G401.6 (cell line): ENCODE data around the gene NR1H3.

Experiments used
- FAIRE-seq: peaks from 2 replicates; lab custom pipeline; 2012; peaks lifted over from hg19 to GRCh38; lab: Jason Lieb, UNC

The NR1H3 gene

DNA sequence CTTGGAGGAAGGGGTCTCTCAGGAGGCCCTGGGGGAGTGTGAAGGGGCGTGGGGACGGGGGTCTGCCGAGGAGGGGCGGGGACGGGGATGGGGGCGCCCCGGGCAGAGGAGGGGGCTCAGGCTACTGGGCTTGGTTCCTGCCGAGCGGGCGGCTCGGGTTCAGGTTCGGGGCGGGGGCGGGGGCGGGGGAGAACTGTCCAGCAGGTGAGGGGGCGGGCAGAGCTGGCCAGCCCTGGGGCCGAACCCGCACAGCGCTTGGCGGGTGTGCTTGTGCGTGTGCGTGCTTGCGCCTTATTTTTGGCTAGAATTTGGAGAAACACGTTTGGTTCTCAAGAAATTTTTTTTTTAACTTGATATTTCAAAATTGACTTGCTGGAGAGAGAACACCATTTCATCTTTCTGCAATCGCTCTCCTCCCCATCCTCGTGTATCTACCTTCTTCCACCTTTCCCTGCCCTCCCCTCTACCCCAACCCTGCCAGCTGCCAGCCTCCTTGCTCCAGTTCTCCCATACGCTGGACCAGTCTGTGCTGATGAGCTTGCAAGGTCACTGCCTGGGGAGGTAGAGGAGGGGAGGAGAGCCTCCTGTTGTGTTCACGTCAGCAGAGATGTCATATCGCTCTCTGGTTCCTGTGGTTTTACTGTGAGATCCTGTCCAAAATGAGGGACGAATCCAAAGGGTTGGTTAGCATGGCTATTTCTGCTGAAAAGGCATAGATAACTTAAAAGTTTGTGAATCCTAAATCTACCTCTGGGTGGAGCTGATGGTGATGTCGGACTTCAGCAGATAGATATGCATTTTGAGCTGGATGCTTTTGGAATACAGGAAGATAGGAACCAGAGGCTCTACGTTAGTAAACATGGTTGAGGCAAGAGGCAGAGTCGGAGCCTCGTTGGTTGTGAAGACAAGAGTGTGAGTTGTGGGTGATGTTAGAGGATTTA lies 12.8 kb downstream of the NR1H3 start:
- FAIRE-seq, result no peak

DNA sequence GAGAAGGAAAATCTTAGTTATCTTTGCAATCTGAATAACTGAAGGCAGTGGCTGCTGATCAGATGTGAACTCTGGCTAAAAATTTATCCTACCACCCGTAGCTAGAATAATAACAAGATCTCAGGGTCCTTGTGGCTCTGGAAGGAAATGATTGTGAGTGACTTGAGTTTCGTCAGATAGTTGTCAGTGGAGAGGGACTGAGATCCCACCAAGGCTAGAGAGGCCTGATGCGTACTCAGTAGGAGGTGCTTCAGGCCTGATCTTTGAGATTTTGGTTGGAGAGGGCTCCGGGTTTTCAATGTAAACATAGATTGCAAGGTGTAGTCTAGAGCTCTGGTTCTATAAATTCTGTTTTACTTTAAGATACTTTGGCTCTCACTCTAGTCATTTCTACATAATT lies 13.5 kb downstream of the NR1H3 start:
- FAIRE-seq, result no peak

DNA sequence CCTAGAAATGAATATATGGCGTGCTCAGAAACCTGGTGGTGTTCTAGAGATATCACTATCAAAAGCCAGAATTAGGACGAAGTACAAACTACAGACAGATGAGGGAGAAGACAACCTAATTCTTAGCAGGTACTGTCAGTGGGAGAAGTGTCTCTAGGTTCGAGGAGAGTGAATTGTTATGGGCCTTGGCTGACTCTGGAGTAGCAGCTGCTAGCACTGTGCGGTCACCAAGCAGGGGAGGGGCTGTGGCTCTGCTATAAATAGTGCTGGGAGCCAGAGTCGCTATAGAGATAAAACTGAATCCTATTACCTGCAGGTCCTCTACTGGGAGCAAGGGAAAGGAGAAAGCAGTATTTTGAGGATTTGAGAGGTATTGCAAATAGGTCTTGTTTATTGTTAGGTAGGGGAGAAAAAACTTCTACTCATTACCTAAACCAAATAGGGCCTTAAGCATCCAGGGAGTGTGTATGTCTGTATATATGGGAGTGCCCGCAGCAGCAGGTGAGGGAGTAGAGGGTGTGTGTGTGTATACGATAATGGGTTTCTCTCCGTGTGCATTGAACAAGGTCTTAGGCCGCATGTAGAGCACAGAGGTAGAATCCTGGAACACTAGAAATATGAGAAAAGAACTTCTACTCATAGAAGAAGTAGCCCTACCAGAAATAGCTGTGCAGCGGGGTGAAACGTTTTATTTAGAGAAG lies 14.3 kb downstream of the NR1H3 start:
- FAIRE-seq, result no peak

DNA sequence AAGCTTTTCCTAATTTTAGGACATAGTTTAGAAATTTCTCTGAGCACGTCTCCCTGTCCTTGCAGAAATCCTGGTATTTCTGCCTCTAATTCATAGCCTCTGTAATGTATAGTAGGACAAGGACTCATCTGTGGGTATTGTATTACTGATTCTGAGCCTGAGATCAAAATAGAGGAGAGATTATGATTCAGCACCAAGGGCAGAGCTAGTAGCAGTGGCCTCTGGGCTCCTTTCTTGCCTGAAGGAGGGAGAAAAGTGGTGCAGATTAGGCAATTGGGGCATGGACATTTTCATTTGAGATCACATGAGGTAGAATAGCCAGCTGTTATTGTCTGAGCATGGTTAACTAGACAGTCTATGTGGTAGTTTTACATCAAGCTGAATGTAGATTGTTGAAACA lies 14.9 kb downstream of the NR1H3 start:
- no peak for FAIRE-seq

DNA sequence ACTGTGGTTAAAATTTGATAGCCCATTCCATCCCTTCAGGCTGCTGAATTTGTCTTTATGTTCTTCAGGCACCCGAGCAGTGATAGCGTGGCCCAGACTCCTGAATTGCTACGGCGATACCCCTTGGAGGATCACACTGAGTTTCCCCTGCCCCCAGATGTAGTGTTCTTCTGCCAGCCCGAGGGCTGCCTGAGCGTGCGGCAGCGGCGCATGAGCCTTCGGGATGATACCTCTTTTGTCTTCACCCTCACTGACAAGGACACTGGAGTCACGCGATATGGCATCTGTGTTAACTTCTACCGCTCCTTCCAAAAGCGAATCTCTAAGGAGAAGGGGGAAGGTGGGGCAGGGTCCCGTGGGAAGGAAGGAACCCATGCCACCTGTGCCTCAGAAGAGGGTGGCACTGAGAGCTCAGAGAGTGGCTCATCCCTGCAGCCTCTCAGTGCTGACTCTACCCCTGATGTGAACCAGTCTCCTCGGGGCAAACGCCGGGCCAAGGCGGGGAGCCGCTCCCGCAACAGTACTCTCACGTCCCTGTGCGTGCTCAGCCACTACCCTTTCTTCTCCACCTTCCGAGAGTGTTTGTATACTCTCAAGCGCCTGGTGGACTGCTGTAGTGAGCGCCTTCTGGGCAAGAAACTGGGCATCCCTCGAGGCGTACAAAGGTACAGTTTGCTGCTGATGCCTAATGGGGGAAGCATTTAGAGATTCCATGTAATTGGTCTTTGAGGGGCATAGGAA lies 16.9 kb downstream of the NR1H3 start:
- FAIRE-seq, result no peak

DNA sequence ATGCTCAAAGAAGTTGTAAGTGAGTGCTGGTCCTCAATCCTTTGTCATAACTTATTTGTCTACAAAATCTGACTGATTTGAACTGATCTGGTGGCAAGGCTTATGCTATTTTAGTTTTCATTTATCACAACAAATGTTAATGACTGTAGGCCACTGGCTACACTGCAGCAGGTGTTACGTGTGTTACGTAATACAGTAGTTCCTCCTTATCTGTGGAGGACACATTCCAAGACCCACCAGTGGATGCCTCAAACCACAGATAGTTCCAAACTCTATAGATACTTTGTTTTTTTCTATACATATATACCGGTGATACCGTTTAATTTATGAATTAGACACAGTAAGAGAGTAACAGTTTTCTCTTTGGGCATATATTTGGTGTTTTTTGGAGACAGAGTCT lies 19.1 kb downstream of the NR1H3 start:
- no peak for FAIRE-seq

DNA sequence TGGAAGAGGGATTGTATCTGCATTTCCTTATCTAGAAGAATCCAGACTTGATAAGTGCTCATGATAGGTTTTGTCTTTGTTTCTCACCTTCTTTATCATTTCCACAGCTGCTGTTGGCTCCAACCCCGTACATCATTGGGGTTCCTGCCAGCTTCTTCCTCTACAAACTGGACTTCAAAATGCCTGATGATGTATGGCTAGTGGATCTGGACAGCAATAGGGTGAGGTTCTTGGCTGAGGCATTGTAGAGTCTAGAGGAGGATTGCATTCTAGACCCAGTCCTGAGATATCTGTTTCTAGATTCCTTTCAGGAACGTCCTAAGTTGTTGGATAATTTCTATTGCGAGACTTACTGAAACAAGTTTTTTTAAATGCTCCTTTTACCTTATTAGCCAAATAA lies 20.3 kb downstream of the NR1H3 start:
- FAIRE-seq, result no peak

DNA sequence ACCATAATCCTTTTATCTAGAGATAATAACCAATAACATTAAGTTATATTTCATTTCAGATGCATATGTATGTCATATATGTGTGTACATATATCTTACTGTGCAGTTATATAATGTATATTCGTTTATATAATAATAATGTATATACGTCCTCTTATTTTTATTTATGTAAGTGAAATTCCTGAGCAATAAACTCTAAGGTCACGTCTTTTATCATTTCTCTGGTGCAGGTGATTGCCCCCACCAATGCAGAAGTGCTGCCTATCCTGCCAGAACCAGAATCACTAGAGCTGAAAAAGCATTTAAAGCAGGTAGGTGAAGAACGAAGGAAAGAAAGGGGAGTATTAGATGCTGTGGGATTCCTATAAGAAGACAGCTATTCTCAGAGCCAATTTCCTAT lies 21.0 kb downstream of the NR1H3 start:
- no peak for FAIRE-seq

DNA sequence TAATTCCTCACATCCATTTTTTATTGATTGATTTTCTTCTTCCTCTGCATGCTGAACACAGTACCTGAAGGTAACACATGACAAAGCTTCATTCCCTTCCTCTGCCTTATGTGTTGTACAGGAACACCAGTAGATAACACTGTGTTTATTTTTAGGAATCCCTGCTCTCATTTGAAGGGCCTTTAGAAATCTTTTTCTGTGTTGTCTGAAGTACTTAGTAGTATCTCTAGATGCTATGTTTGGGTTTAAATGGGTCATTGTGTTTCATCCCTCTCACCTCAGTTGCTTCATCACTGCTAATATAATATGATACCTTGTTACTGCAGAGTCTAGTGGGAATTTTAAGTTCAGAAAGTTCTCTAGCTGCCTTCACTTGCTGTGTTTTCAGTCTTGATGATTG lies 22.3 kb downstream of the NR1H3 start:
- no peak for FAIRE-seq

DNA sequence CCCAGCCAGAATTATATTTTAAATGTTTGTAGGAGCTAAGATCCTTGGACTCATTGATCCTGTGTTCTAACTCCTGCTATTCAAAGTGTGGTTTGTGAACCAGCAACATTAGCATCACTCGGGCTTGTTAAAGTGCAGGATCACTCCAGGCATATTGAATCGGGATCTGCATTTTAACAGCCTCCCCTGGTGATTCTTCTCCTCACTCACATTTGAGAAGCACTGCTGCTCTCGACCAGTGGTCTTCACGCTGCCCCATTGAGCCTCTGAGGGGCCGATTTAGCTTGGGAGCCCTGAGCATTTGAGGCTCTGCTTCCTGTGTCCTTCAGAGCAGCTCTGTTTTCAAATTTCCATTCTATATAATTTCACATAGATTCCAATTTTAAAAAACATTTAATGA lies 23.1 kb downstream of the NR1H3 start:
- no peak for FAIRE-seq

DNA sequence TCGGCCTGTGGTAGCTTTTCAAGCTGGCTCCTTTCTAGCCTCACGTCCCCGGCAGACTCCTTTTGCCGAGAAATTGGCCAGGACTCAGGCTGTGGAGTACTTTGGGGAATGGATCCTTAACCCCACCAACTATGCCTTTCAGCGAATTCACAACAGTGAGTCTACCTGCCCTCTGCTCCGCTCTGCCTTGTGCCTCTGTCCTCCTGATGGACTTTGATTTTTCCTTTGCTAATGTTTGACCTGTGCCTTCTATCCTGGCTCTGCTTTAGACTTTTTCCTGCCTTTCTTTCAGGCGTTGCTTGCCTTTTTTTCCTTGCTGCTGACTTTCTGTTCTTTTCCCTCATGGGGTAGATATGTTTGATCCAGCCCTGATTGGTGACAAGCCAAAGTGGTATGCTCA lies 24.7 kb downstream of the NR1H3 start:
- FAIRE-seq, result no peak

DNA sequence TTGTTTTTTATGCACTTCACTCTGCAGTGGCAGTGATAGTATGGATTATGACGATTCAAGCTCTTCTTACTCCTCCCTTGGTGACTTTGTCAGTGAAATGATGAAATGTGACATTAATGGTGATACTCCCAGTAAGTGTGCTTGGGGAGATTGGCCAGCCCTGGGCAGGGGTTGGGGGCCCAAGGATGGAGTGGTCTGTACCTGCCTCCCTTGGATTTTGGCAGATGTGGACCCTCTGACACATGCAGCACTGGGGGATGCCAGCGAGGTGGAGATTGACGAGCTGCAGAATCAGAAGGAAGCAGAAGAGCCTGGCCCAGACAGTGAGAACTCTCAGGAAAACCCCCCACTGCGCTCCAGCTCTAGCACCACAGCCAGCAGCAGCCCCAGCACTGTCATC lies 26.4 kb downstream of the NR1H3 start:
- no peak for FAIRE-seq

DNA sequence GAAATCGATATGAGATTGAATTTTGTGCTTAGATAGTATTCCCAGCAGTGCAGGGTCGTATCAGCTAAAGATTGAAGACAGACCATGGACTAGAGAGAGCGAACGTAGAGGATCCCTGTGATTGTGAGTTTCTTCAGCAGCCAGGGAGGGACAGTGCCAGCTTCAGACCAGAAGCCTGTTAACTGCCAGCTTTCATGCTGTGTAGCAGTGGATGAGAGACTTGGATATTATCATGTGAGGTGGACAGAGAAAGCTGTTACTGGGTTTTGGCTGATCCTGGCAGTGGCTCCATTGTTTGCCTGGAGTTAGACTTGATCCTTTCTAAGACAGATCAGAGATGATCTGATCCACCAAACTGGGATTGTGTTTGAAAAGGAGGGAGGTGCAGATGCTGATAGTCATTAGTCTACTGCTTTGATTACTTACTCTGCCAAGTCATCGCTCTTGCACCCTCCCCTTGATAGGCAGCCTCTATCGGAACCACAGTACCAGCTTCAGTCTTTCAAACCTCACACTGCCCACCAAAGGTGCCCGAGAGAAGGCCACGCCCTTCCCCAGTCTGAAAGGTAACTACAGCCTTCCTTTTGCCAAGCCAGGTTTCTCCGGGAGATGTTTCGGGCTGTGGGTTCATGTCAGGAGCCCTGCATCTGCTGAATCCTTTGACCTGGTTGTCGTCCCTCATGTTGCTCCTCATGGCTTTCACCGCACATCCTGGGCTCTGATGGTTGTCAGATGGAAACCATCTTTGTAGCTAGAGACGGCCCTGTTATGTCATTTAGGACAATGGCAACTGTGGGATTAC lies 28.4 kb downstream of the NR1H3 start:
- no peak for FAIRE-seq

DNA sequence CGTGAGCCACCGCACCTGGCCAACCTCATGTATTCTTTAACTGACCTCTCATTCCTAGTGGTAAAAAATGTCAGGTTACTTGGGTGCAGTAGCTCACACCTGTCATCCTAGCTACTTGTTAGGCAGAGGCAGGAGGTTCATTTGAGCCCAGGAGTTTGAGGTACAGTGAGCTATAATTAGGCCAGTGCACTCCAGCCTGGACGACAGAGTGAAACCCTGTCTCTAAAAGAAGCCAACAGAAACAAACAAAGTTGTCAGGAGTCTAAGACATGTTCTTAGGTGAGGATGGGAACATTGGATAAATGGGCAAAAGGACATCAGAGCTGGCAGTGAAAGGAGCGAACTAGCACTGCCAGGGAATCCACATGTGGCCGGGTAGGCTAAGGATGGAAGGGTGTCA lies 30.3 kb downstream of the NR1H3 start:
- no peak for FAIRE-seq

DNA sequence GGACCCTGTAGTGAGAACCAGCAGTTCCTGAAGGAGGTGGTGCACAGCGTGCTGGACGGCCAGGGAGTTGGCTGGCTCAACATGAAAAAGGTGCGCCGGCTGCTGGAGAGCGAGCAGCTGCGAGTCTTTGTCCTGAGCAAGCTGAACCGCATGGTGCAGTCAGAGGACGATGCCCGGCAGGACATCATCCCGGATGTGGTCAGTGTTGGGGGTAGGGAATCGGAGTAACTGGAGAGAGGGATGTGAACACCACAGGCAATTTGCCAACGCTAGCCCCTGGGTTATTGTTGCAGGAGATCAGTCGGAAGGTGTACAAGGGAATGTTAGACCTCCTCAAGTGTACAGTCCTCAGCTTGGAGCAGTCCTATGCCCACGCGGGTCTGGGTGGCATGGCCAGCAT lies 32.1 kb downstream of the NR1H3 start:
- no peak for FAIRE-seq

DNA sequence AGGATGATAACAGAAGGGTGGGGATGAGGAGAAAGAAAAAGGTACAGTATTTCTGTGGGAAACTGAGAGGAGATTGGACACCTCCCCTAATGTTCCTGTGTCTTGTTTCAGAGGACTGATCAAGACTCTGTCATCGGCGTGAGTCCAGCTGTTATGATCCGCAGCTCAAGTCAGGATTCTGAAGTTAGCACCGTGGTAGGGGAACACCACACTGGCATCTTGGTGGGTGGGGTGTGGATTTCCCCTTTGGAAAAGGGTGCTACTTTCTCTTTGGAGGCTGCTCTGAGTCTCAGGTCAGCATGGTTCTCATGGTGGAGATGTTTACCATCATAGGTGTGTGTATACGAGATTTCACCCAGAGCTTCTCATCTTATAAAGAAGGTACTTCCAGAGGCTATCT lies 37.6 kb downstream of the NR1H3 start:
- no peak for FAIRE-seq

DNA sequence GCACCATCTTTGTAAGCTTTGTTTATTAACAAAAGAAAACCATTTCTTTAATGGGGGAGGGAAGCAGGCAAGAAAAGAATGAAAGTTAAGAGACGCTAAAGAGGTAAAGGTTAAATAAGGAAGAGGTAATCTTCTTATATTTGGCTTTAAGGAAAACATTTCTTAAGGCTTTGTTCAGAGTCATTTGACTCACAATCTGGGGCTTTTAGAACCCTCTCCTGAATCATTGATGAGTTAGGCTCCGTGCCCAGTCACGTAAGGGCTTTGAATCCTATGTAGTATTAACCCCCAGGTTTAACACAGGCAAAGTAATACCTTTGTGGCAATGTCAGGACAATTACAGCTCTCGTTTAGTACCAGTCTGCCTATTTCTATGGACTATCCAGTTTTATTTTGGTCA lies 38.2 kb downstream of the NR1H3 start:
- FAIRE-seq, result no peak

DNA sequence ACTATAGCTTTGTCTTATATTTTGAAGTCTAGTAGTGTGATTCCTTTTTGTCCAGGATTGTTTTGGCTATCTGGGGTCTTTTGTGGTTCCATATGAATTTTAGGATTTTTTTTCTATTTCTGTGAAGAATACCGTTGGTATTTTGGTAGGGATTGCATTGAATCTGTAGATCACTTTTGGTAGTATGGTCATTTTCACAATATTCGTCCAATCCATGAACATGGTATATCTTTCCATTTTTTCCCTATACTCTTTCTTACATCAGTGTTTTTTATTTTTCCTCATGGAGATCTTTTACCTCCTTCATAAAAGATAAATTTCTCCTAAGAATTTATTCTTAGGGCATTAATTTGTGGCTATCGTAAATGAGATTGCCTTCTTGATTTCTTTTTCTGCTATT lies 41.3 kb downstream of the NR1H3 start:
- FAIRE-seq, result no peak

DNA sequence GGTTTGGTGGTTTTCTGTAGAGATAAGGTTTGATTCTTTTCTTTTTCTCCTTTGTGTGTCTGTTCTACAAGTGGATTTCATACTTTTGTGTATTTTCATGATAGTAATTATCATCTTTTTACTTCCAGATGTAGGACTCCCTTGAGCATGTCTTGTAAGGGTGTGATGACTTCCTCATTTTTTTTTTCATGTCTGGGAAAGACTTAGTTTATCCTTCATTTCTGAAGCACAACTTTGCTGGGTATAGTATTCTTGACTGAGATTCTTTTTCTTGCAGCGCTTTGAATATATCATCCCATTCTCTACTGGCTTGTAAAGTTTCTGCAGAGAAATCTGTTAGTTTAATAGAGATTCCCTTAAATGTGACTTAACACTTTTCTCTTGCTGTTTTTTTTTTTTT lies 45.1 kb downstream of the NR1H3 start:
- no peak for FAIRE-seq

DNA sequence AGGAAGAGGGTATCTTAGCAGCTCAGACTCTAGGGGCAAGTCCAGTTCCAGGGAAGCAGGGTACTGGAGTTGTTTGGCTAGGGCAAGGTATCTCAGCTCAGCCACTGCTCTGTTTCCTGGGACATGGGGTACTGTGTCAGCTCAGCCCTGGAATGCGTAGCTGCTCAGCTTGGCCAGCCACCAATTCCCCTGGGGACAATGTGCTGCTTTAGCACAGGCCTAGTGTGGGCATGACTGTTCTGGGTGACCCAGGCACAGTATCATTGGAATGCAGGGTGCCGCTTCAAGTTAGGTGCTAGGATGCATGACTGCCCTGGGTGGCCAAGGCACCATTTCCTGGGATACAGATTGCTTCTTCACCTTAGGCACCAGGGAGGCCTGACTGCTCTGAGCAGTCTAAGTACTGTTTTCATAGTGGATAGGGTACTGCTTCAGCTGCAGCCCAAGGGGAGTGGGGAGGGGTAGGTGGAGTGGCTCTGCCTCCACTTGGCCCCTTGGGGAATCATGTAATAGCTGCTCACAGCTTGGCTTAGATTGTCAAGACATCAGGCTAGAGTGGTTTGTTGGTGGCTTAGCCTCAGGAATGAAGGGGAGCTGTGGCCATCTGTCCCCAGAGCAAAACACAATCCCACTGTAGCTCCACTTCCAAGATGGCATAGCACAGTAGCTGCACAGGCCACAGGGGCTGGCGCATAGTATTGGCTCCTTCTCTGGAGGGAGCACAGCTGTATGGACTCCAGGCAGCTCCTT lies 48.1 kb downstream of the NR1H3 start:
- no peak for FAIRE-seq

DNA sequence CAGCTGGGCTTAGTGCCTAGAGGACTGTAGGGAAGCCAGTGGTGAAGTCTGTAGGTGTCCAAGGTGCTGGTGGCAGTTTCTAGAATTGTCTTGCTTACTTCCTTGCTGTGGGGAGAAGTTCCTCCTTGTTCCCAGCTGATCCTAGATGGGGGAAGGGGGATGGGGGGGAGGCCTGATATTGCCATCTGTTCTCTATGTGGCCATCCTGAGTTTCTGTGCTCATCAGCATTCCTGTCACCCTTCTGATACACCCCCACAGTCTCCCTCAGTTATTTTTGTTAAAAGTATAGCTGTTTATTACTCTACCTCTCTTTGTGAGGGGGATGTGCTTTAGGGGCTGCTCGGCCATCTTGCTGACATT lies 48.7 kb downstream of the NR1H3 start:
- no peak for FAIRE-seq
